HG02870 (cell line): ENCODE results near the gene ALG14.
"Not testable (repeated sequence)": the region's sequence is repeated elsewhere in the genome, so short reads cannot be mapped to it uniquely, and the experiment has no call there.

Experiments used
- ATAC-seq: cut with Tn5 transposase; IDR thresholded peaks from one replicate; pipeline ENCODE4 v1.9.1; 2021; ENCODE audit warnings: mild to moderate bottlenecking, moderate library complexity; ENCODE audit not compliant: unreplicated experiment

Gene ALG14

DNA sequence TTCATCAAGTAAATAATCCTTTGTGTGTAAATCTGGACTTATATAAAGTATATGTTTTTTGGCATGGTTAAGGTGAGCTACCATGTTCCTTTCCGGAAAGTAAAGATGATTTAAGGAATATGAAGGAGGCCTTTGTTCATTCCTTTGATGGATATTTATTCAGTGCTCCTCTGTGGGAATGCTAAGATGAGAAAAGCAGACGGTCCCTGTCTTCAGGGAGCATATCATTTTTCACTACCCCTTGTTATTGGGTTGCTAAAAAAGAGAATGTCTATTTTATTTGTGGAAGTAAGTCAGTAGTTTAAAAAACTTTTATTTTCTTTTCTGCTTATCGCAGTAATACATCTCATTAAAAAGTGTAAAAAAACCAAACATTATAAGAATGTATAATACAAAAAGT, 110.8 kb downstream of the ALG14 start:
- ATAC-seq, result no peak

GRCh38 chr1:94961582-94961981, 111.2 kb downstream of the ALG14 start:
- no peak for ATAC-seq

DNA sequence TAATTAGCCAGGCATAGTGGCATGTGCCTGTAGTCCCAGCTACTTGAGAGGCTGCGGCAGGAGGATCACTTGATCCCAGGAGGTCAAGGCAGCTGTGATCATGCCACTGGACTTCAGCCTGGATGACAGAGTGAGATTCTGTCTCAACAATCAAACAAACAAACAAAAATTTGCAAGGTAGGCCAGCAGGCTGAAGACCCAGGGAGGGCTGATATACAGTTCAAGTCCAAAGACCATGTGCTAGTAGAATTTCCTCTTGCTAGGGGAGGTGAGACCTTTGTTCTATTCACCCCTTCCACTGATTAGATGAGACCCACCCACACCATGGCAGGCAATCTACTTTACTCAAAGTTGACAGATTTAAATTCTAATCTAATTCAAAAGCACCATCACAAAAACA, 114.7 kb downstream of the ALG14 start:
- no peak for ATAC-seq

DNA sequence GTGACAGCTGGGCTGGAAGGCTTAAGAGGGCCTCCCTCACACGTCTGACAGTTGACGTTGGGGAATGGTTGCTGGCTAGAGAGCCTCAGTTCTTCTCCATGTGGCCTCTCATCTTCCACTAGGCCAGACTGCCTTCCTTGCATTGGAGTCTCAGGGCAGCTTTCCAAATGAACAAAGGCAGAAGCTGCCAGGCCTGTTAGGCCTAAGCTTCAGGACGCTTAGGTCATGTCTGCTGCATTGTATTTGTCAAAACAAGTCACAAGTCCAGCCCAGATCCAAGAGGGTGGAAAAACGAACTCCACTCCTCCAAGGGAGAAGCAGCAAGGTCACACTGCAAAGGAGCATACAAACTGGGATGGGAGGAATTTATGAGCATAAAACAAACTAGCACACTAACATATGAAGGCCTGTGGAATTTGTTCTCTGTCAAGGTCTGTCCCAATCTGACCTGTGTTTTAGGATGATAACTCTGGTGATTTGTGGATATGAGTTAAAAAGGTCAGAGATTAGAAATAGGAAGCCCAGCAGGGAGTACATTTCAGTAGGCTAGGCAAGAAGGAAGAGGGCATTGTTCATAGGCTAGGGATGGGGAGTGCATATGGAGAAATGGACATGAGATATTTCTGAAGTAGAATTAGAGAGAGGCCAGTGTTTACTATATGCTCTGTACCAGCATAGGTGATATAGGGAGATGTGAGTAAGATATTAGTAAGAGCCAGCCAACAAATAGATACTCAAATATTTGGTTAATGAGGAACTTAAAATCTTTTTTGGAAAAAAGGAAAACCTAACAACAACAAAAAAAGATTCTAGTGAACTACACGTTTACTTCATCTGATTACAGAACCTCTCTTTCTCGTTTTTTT, 116.8 kb downstream of the ALG14 start:
- no peak for ATAC-seq

DNA sequence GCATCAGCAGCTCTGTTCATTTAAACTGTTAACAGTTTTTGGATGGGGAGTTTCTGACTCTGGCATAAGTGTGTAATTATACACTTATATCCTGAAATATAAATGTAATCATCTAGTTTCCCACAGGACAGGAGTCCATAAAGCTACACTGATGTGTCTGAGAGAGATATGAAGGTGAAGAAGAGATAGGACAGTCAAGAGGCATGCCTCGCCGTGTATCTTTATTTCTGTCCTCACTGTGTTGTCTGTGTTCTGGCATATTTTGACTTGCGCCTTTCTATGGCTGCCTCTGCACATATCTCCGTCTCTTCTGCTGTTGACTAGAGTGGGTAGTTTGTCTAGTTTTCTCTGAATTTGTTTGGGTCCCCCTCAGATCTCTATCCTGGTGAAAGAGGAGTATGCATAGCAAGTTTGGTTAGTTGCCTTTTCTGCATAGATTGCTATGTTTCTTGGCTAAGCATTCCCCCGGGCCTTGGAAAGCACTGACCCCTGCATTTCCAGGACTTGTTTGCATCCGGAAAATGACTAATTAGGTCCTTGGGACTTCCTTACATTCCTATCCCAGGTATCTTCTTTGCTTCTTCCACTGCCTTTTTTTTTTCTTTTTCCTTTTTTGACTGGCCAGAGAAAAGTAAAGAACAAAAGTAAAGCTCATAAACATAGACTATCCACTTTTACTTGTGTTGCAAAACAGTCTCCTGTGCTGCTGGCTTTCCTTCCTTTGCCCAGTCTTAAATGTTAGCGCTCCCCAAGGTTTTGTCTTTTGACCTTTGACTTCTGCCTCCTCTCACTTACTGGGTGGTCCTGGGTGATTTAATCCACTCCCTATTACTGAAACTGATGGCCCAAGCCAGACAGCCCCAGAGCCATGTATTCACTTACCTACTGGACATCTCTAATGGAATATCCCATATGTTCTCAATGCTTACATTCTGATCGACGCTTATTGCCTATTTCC, 118.2 kb downstream of the ALG14 start:
- ATAC-seq, result no peak

DNA sequence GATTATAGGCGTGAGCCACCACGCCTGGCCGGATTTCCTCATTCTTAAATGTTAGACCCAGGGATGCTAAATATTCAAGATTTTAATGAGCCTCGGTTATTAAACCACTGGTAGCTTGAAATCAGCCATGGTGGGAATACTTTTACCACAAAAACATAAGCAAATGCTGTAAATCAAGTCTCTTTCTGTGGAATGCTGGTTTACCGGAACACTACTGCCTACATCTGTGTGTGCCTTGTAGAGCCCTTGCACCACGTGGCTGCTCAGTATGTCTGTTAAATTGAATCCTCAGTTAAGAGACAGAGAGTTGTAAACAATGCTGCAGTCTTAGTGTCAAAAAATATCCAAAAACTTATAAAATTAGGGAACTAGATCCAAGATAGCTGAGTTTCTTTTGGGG, 119.0 kb downstream of the ALG14 start:
- ATAC-seq, result no peak

DNA sequence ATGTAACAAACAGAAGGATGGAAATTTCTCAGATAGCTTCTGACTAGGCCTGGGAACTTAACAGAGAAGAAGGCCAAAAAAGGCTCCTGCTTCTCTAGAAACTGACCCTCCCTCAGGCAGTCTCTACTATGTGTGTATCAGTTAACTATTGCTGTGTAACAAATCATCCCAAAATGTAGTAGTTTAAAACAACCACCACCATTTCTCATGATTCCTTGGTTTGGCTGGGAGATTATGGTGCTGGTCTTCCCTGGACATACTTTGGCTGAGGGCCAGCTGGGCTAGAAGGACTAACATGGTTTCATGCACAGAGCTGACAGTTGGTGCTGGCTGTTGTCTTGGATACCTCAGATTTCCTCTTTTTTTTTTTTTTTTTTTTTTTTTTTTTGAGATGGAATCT, 119.6 kb downstream of the ALG14 start:
- ATAC-seq, result no peak

DNA sequence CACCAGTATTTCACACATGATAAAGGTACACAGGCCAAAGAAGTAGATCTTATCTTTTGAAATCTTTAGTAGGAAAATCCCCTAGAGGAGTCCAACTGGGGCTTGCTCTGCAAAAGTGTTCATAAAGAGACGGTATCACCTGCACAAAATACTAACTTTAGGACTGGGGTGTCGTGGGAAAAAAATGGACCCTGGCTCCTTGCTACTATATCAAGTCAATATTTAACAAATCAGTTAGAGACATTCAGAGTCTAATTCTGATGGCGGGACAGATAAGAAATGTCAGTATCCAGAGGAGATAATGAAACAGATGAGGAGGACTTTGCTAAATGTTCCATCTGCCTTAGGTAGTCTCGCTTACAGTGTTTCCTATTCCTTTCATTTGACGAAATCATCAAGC, 120.2 kb downstream of the ALG14 start:
- ATAC-seq, result no peak

- ATAC-seq, result no peak
Observed at GRCh38 chr1:94951509-94952208, 121.1 kb downstream of the ALG14 start.

DNA sequence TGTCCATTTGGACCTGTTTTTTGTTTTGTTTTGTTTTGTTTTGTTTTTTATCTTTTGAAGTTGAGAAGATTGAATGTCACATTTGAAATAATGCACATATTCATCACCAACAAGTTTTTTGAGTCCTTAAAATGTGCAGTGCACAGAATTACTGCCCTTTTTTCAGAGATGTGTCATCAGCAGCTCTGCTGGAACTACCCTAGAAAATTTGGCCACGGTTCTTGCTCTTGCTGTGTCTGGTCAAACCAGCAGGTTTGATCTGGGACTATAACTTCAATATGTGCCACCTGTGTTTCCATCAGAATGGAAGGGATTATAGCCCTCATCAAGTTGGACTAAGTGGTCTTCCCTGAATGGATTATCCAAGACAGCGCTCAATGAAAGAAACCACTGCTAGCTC, 121.7 kb downstream of the ALG14 start:
- ATAC-seq, result no peak

GRCh38 chr1:94949681-94950661, 122.8 kb downstream of the ALG14 start:
- no peak for ATAC-seq

GRCh38 chr1:94947437-94947836, 125.3 kb downstream of the ALG14 start:
- no peak for ATAC-seq

DNA sequence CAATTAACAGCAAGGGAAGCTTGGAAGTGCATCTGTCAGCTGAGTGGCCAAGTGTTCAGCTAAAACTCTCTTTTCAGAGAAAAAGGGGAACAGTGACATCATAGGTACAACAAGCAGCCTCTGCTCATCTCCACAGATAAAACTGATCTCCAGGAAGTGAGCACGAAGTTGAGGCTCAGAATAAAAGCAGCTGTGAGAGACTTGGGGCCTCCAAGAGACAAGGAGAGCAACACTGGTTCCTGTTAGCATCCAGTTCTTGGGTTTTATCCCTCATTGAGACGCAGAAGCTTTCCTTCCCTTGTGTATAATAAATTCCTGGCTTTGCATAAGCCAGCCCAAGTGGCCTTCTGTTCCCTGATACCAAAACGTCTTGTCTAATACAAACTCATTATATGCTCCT, 125.9 kb downstream of the ALG14 start:
- no peak for ATAC-seq

- ATAC-seq, result no peak
Observed at GRCh38 chr1:94942171-94943128, 130.3 kb downstream of the ALG14 start.

DNA sequence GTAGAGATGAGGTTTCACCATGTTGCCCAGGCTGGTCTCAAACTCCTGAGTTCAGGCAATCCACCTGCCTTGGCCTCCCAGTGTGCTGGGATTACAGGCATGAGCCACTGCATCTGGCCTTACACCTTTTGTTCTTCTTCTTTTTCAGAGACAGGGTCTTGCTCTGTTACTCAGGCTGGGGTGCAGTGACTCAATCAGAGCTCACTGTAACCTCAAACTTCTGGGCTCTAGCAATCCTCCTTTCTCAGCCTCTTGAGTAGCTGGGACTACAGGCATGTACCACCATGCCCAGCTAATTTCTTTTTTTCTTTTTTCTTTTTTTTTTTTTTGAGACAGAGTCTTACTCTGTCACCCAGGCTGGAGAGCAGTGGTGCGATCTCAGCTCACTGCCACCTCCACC, 131.3 kb downstream of the ALG14 start:
- ATAC-seq, result not testable (repeated sequence)

GRCh38 chr1:94940738-94941137, 132.0 kb downstream of the ALG14 start:
- ATAC-seq, result no peak

GRCh38 chr1:94937820-94938219, 134.9 kb downstream of the ALG14 start:
- ATAC-seq, result no peak

GRCh38 chr1:94936861-94937620, 135.7 kb downstream of the ALG14 start:
- ATAC-seq, result no peak
